ENCODE measurements around the gene SEH1L.

DNA sequence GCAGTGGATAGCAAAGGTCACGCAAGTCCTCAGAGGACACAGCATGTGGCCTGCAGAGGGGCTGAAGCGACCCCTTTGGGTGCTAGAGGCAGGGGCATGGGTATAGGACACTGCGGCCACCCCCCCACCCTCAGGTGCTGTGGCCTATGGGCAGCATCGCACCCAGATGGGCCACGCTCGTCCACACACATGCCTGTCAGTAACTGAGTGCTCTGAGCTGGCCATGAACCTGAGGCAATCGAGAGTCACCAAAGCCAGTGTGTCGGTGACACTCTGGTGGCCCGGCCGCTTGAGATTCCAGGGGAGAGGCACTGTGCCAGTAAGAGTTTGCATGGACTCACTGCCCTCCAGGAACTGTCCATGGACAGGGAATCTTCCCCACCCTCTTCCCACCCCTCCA, 41.0 kb upstream of the SEH1L start:
- TF ChIP-seq CEBPB (IDR thresholded peaks at IDR 0.05; ENCODE audit: borderline replicate concordance in 1 of 2, low read depth in 2 of 2, low read length in 2 of 2) (no peak), FOS (IDR thresholded peaks at IDR 0.05; ENCODE audit: borderline replicate concordance, extremely low read depth, insufficient read length) (no peak), EP300 (IDR thresholded peaks at IDR 0.05; ENCODE audit: borderline replicate concordance in 1 of 2, control insufficient read depth in 1 of 2, low read depth in 2 of 2, low read length in 2 of 2) (no peak), TAF1 (IDR thresholded peaks at IDR 0.05; ENCODE audit: borderline replicate concordance, low read depth, low read length) (no peak), WRNIP1 (IDR thresholded peaks at IDR 0.05; ENCODE audit: borderline replicate concordance, low read depth, low read length) (no peak), CBX5 (IDR thresholded peaks at IDR 0.05; ENCODE audit: low read depth) (no peak), SIN3A (IDR thresholded peaks at IDR 0.05; ENCODE audit: low read depth, low read length) (no peak), POLR2AphosphoS5 (IDR thresholded peaks at IDR 0.05; ENCODE audit: low read length) (no peak)
- TF ChIP-seq, protein P1, sequence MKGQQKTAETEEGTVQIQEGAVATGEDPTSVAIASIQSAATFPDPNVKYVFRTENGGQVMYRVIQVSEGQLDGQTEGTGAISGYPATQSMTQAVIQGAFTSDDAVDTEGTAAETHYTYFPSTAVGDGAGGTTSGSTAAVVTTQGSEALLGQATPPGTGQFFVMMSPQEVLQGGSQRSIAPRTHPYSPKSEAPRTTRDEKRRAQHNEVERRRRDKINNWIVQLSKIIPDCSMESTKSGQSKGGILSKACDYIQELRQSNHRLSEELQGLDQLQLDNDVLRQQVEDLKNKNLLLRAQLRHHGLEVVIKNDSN (IDR thresholded peaks at IDR 0.05; ENCODE audit: borderline replicate concordance, extremely low read length, insufficient read depth, low read depth, low read length) = no peak
- TF ChIP-seq, protein P2, sequence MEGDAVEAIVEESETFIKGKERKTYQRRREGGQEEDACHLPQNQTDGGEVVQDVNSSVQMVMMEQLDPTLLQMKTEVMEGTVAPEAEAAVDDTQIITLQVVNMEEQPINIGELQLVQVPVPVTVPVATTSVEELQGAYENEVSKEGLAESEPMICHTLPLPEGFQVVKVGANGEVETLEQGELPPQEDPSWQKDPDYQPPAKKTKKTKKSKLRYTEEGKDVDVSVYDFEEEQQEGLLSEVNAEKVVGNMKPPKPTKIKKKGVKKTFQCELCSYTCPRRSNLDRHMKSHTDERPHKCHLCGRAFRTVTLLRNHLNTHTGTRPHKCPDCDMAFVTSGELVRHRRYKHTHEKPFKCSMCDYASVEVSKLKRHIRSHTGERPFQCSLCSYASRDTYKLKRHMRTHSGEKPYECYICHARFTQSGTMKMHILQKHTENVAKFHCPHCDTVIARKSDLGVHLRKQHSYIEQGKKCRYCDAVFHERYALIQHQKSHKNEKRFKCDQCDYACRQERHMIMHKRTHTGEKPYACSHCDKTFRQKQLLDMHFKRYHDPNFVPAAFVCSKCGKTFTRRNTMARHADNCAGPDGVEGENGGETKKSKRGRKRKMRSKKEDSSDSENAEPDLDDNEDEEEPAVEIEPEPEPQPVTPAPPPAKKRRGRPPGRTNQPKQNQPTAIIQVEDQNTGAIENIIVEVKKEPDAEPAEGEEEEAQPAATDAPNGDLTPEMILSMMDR (IDR thresholded peaks at IDR 0.05 in 2 of 3, conservative IDR thresholded peaks at IDR 0.05 in 1 of 3; ENCODE audit: control insufficient read depth in 2 of 3, extremely low read depth in 1 of 3, insufficient read depth in 1 of 3, low read depth in 3 of 3, low read length in 3 of 3) = no peak
